ENCODE data around the gene ACTBL2.

DNA sequence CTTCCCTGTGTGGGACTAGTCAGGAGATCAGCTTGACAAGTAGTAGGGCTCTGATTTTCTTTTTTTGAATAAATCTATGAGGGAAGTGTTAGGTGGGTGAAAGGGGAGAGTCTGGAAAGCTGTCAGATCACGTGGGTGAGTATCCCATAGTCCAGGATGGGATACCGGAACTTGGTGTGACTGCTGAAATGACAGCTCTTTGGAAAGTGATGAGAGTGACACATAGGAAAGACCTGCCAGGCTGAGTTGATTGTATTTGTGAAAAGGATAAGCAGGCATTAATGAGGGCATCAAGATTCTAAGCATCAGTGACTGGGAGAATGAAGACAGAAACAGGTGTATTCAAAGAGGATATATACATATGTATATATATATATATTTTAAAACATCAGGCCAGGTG lies 35.6 kb downstream of the ACTBL2 start:
- TF ChIP-seq SP1 (IDR thresholded peaks at IDR 0.05) (no peak), FOXM1 (IDR thresholded peaks at IDR 0.05; ENCODE audit: borderline replicate concordance) (no peak), HDGF (IDR thresholded peaks at IDR 0.05; ENCODE audit: borderline replicate concordance) (no peak), ELF4 (IDR thresholded peaks at IDR 0.05) (no peak)
- TF ChIP-seq, protein P1, sequence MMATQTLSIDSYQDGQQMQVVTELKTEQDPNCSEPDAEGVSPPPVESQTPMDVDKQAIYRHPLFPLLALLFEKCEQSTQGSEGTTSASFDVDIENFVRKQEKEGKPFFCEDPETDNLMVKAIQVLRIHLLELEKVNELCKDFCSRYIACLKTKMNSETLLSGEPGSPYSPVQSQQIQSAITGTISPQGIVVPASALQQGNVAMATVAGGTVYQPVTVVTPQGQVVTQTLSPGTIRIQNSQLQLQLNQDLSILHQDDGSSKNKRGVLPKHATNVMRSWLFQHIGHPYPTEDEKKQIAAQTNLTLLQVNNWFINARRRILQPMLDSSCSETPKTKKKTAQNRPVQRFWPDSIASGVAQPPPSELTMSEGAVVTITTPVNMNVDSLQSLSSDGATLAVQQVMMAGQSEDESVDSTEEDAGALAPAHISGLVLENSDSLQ (IDR thresholded peaks at IDR 0.05): no peak
